Ammon's horn (tissue), 1 donor: Measurements from ENCODE around the gene SLC25A43.
"Not testable (repeated sequence)": the region's sequence is repeated elsewhere in the genome, so short reads cannot be mapped to it uniquely, and the experiment has no call there.

Experiments
- DNase-seq: peaks from one replicate; pipeline ENCODE4 v3.0.0-alpha.2; 2016; ENCODE audit warnings: low spot score

SLC25A43 gene

GRCh38 chrX:119468551-119469312, 69.6 kb downstream of the SLC25A43 start:
- DNase-seq: peak; percentile 84

DNA sequence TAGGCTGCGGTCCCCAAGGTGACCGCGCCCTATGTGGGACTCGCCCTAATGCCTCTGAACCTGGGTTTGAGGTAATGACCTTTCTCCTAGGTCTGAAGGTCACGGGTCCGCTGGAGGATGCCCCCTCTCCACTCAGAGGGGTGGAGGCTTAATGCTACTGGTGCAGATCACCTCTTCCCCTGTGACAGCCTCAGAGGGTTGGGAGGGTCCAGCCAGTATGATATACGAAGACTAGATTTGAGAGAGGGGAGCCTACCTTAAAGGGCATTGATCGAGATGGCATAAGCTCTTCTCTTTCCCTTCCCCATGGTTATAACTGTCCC, 70.1 kb downstream of the SLC25A43 start:
- no peak for DNase-seq

DNA sequence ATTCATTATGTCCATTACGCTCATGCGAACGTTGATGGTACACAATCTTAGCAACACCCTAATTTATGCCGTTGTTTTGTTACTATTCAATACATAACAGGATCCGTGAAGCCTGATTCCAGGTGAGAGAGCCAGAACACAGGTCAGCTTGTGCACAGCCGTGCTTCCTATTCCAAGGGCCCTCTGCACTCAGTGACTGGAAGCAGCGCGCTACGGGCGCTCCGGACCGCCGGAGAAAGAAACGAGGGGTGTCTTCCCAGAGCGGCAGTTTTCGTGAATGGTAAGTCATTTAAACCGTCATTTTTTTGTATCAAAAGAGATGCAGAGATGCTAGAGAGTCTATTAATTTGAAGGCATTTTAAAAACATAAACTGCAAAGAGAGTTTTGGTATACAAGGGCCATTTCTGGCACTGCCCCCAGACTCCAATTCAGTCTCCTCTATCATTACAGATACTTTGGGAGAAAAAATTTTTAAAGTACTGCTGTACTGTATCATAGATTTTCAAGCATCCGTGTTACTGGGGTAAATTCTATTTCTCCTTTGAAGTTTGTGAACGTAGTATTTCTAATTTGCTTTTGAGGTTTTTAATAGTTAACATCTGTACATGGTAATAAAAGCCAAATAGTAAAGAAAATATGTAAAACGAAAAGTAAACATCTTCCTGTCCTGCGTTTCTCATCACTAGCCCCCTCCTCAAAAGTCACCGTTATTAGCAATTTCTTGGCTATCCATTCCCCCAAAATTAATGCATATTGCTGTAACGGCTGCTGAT, 75.7 kb downstream of the SLC25A43 start:
- DNase-seq: no peak

DNA sequence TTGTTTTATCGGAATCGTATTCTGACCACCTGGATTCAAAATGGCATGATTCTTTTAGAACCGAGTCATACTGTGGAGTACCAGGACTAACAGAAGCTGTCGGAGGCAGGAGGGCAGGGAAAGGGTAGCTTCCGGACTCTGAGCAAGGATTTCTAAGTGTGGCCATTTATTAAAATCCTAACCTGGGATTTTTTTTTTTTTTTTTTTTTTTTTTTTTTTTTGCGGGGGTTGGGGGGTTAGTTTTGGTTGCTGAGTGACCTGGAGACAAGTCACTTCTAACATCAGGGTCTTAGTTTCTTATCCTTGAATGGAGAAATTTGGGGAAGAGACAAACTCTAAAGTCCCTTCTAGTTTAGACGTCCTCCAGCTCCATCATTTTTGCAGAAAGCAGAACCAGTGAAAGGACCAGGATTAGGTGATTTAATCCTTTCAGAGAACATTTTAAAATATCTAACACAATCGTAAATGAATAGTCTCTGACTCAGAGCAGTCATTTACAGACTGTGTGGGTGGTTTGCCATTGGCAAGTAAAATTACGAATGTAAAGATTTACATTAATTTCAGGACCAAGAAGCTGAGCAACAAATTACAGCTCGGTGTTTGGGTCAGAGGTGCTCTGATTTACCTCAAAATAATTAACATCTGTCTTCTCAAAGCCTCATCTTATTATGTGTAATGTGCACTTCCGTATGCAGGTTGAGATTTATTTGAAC, 76.4 kb downstream of the SLC25A43 start:
- DNase-seq: no peak

DNA sequence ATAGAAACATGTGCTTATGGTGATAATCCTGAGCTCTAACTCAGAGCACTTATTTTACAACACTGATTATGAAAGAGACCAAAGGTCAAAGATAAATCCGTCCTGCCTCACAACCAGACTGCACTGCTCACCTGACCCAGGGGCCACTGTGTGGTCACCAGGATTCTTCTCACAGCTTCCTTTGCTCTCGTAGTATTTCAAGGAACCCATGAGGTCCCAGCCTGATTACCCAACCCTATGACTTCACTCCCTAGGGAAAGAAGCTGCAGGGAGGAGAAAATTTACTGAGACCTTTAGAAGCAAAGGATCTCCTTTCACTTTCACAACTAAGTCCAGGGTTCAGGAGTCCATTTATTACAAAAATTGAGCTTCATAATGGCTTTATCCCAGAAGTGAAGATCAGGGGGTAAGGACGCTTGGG, 78.7 kb downstream of the SLC25A43 start:
- DNase-seq: no peak

- no peak for DNase-seq
Measured at GRCh38 chrX:119478504-119478903, 79.4 kb downstream of the SLC25A43 start.

DNA sequence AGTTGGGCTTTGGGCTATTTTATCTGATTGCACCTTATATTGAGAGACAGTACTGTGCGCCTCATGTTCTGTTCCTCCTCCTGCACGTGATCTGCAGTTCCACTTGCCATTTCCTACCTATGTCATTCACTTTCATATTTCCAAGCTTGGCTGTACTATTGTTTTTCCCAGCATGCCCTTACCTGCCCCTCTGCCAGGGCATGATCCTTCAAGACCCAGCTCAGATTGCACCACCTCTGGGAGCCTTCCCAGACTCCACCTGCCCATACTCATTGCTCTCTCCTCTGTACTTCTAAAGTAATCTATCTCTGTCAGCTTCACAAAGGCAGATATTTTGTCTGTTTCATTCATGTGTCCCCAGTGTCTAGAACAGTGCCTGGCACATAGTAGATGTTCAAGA, 80.7 kb downstream of the SLC25A43 start:
- no peak for DNase-seq

DNA sequence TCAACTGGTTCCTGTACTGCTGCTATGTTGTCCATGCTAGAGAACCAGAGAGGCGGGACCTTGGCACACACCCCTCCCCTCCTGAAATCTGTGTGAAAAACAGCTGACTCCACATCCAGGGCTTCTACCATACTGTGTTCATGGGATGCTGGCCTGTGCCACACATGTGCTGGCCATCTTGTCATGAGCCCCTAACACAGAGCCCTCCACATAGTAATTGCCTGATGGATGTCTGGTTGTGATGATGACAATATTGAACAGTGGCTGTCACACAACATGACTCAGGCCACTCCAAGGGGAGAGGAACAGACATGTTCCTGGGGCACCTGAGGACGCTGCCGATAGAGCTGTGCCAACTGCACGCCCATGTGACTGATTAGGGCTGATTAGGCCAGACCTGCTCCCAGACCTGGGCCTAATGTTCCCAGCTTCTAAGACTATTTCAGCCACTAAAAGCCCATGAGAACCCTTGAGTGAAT, 82.2 kb downstream of the SLC25A43 start:
- no peak for DNase-seq

GRCh38 chrX:119482041-119482440, 82.9 kb downstream of the SLC25A43 start:
- DNase-seq: no peak

DNA sequence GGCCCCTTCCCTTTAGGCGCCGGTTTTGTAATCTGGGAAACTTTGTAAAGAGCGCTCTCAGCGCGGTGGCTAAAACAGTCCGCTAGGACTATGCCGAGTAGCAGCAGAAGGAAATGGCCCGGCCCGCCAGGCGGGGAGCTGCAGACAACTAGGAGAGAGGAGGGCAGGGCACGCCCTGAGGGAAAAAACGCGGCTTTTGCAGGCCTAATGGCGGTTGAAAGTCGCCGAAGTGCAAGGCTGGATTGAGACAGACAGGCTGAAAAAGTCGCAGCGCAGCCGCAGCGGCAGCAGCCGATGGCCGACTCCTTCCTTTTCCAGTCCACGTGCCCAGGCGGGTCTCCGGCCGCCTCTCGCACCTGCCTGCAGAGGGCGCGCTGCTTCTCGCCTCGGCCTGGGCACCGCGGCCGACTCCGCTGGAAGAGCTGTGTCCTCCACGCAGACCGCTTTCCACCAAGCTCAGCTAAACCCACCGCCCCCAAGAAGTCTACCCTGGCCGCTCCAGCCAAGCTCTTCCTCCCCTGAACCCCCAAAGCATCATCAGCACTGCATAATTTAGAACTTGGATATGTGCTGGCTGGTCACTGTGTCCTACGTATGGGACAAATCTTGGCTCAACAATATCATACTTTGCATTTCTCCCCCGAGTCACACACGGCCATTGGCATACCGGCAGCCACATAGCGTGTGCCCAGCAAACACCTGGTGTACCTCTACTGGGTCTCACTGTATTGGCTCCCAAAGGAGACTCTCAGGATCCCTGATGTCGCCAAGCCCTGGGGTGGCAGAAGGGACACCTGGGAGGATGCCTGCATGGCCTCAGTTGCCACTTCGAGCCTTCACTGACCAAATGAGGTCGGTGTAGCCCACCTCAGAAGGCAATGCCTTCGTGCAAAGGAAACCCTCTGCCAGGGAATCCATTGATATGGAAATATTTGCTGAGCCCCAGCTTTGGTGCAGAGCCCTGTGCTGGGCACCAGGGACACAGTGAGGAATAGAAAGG, 83.6 kb downstream of the SLC25A43 start:
- peak; percentile 58 for DNase-seq

DNA sequence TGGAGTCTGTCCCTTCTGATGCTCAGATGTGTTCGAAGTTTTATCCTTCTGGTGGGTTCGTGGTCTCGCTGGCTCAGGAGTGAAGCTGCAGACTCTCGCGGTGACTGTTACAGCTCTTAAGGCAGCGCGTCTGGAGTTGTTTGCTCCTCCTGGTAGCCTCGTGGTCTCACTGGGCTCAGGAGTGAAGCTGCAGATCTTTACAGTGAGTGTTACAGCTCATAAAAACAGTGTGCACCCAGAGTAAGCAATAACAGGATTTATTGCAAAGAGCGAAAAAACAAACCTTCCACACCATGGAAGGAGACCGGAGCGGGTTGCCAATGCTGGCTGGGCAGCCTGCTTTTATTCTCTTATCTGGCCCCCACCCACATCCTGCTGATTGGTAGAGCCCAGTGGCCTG, 87.6 kb downstream of the SLC25A43 start:
- no peak for DNase-seq

GRCh38 chrX:119487766-119488165, 88.6 kb downstream of the SLC25A43 start:
- DNase-seq: not testable (repeated sequence)

DNA sequence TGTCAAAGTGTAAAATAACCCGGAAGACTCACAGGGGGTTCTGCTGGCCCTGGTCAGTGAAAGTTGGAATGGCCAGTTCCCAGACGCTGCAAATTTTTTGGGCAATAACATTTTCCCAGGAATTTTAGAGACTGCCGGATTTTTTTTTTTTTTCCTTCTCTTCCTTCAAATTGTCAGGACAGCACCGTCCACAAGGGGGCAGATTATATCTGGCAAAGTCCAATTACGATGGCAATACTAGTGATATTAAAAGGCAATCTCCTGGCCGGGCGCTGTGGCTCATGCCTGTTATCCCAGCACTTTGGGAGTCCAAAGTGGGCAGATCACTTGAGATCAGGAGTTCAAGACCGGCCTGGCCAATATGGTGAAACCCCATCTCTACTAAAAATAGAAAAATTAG, 89.6 kb downstream of the SLC25A43 start:
- peak; percentile 49 for DNase-seq

DNA sequence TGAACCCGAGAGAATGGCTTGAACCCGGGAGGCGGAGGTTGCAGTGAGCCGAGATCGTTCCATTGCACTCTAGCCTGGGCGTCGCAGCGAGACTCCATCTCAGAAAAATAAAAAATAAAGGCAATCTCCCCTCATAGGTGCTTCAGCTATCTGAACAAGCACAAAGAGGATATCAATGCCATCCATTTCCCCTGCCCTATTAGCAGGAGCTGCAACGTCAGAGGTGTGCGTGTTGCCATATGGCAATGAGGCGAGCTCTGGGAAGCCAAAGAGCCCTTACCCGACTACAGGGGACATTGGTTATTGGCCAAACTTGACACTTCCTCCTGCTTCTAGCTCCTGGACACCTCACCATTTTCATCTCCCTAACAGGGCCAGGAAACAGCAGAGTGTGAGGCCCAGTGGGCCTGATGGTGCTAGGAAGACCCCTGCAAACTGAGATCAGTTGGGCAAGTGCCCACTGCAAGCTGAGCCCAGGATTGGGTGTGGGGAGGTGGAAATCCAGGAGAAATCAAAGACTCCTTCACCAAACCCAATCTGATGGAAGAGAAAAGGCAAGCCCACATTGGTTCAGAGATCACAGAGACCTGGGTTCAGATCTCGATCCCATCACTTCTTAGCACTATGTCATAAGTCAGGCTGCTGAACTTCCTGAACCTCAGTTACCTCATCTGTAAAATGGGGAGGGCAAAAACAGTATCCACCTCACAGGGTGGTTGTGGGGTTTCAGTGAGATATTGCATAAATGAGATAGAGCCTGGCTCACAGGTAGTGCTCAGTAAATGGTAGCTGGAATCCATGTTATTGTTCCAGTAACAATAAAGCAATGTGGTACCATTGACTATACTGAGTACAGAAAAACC, 90.3 kb downstream of the SLC25A43 start:
- no peak for DNase-seq

DNA sequence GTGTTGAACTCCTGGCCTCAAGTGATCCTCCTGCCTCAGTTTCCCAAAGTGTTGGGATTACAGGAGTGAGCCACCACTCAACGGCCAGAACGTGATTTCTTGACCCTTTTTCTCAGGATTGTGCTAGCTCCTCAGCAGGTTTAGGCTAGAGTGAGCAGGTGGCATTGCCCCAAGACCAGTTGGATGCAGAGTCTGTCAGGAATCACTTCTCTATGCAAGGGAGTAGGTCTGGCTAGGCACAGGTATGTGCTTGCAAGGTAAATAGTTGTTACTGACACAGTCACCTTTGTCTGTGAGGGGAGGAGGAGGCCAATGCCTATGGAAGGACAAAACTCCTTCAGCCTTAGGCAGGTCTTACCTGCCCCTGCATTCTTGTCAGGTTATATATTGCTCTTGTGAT, 93.3 kb downstream of the SLC25A43 start:
- no peak for DNase-seq

GRCh38 chrX:119493851-119494495, 94.8 kb downstream of the SLC25A43 start:
- DNase-seq: not testable (repeated sequence)

GRCh38 chrX:119495734-119496726, 96.9 kb downstream of the SLC25A43 start:
- DNase-seq: no peak

- DNase-seq: no peak
Measured at GRCh38 chrX:119497185-119497584, 98.0 kb downstream of the SLC25A43 start.
